Endothelial cell of umbilical vein (primary cell): ENCODE measurements around the gene RARRES1.

ENCODE experiments used
- CTCF ChIP-seq, 2 donors: IDR thresholded peaks; 1 replicate in 1 of 2; 2 replicates in 1 of 2; pipeline ENCODE4 v1.5.1; 2011; ENCODE audit warnings: low read length in 2 of 2, mild to moderate bottlenecking in 2 of 2, moderate library complexity in 2 of 2, control low read depth in 1 of 2, inconsistent platforms in 1 of 2, low read depth in 1 of 2; ENCODE audit not compliant: insufficient read depth in 1 of 2; ENCODE audit errors: extremely low read depth in 1 of 2
- POLR2A ChIP-seq: IDR thresholded peaks from 2 replicates; pipeline ENCODE4 v1.6.1; 2012; ENCODE audit warnings: low read depth, mild to moderate bottlenecking, control low read depth, low read length
- POLR2AphosphoS5 ChIP-seq: IDR thresholded peaks from 2 replicates; pipeline ENCODE4 v1.6.1; 2012; ENCODE audit warnings: low read depth, mild to moderate bottlenecking, control low read depth, low read length, moderate library complexity; ENCODE audit not compliant: insufficient read depth

DNA sequence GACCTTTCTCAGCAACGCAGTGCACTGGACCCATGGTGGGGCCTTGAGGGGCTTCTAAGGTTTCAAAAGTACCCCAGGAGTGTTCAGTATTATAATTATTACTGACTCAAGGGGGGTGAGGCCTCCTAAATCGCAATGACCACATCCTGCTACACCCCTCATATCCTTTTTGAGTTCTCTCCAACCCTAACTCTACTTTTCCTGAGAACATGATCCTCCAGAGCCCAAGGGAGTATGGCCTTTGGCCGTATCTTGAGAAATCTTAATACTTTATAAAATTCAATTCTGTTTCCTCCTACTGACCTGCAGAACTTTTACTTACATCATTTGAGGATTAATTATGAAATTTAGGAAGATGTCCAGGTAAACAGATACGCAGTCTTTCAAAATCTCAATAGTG, 30.4 kb upstream of the RARRES1 start:
- TF ChIP-seq CTCF (IDR thresholded peaks at IDR 0.05; ENCODE audit: extremely low read depth in 1 of 2, insufficient read depth in 1 of 2, low read depth in 1 of 2, low read length in 2 of 2) (no peak), POLR2AphosphoS5 (no peak), POLR2A (no peak)
